ENCODE measurements around the gene TNFSF13.

- TF ChIP-seq POLR2AphosphoS5 (IDR thresholded peaks at IDR 0.05) (no peak), EP300 (IDR thresholded peaks at IDR 0.05) (no peak), CTCF (IDR thresholded peaks at IDR 0.05) (no peak), POLR2A (IDR thresholded peaks at IDR 0.05) (no peak)
Observed at GRCh38 chr17:7508846-7509245, 49.7 kb upstream of the TNFSF13 start.
